Measurements from ENCODE around the gene SORBS1. TPM values are rescaled to one million over a fixed set of nuclear protein-coding genes. Genes with fewer than 3 reads are reported as not detected.

SORBS1 gene
- total and polyA plus RNA-seq, 2 of the 13 experiments (the other 11 are each of a cell fraction or from before 2014, with no cell fraction given), result 16.8 to 39.8 TPM

DNA sequence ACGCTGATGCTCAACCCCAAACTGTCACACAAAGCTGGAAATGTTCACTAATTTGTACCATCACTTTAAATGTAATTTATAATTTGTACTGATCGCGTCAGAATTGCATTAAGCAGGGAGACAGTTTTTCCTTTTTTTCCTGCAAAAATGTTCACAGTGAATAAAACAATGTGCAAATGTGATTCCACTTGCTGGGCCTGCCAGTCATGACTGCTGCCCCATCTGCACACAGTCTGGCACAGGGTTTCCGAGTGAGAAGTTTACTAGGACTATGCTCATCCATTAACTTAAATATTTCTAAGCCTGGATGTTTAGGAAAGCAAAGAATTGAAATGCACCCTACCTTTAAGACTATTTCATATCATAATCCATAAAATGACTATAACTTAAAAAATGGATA is 99.6 kb downstream of the SORBS1 start (continued):
- no peak for TF ChIP-seq ZNF660 (CRISPR knock-in tag; IDR thresholded peaks at IDR 0.05; ENCODE audit: borderline replicate concordance, low read depth)
- TF ChIP-seq ZFP37 (CRISPR knock-in tag; IDR thresholded peaks at IDR 0.05; ENCODE audit: borderline replicate concordance), result no peak
- TF ChIP-seq, protein P1, sequence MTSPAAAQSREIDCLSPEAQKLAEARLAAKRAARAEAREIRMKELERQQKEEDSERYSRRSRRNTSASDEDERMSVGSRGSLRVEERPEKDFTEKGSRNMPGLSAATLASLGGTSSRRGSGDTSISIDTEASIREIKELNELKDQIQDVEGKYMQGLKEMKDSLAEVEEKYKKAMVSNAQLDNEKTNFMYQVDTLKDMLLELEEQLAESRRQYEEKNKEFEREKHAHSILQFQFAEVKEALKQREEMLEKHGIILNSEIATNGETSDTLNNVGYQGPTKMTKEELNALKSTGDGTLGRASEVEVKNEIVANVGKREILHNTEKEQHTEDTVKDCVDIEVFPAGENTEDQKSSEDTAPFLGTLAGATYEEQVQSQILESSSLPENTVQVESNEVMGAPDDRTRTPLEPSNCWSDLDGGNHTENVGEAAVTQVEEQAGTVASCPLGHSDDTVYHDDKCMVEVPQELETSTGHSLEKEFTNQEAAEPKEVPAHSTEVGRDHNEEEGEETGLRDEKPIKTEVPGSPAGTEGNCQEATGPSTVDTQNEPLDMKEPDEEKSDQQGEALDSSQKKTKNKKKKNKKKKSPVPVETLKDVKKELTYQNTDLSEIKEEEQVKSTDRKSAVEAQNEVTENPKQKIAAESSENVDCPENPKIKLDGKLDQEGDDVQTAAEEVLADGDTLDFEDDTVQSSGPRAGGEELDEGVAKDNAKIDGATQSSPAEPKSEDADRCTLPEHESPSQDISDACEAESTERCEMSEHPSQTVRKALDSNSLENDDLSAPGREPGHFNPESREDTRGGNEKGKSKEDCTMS (CRISPR knock-in tag; conservative IDR thresholded peaks at IDR 0.05), result no peak
- no peak for TF ChIP-seq MED8 (CRISPR knock-in tag; IDR thresholded peaks at IDR 0.05; ENCODE audit: insufficient replicate concordance)
- no peak for TF ChIP-seq ZNF138 (CRISPR knock-in tag; IDR thresholded peaks at IDR 0.05; ENCODE audit: low read depth)
- no peak for TF ChIP-seq ZSCAN31 (CRISPR knock-in tag; IDR thresholded peaks at IDR 0.05; ENCODE audit: low read depth)
- no peak for TF ChIP-seq TBX2 (CRISPR knock-in tag; IDR thresholded peaks at IDR 0.05; ENCODE audit: borderline replicate concordance)
- no peak for TF ChIP-seq SOX6 (IDR thresholded peaks at IDR 0.05)
- TF ChIP-seq SOX6 (CRISPR knock-in tag; IDR thresholded peaks at IDR 0.05), result no peak
- no peak for TF ChIP-seq MED13 (CRISPR knock-in tag; IDR thresholded peaks at IDR 0.05)
- no peak for TF ChIP-seq ZNF616 (CRISPR knock-in tag; IDR thresholded peaks at IDR 0.05; ENCODE audit: low read depth)
- no peak for TF ChIP-seq YY1 (IDR thresholded peaks at IDR 0.05; ENCODE audit: insufficient read depth, insufficient replicate concordance, low read depth, low read length)
